RWPE2 (cell line): ENCODE results near the gene GIGYF2.

ENCODE experiments used
- ATAC-seq: fragments of 200-7000 bp; cut with Tn5 transposase; 3 replicates; pipeline ENCODE4 v1.9.1; 2021; ENCODE audit warnings: low read depth
- DNase-seq: peaks from one replicate; pipeline ENCODE4 v3.0.0-alpha.2; 2020; ENCODE audit warnings: low spot score
- H3K27ac ChIP-seq: fragments of 450-650 bp; 2 replicates; pipeline ENCODE4 v1.5.1; 2017; ENCODE audit warnings: mild to moderate bottlenecking; ENCODE audit not compliant: poor library complexity, severe bottlenecking
- H3K27me3 ChIP-seq: fragments of 250-450 bp; sonication (Bioruptor Pico); 2 replicates; pipeline ENCODE4 v1.5.1; 2021; ENCODE audit warnings: mild to moderate bottlenecking, moderate library complexity; ENCODE audit not compliant: insufficient read depth, poor library complexity, severe bottlenecking
- H3K36me3 ChIP-seq: fragments of 250-450 bp; sonication (Bioruptor Pico); 2 replicates; pipeline ENCODE4 v1.5.1; 2020; ENCODE audit warnings: low read depth, mild to moderate bottlenecking, moderate library complexity
- H3K4me1 ChIP-seq: fragments of 250-450 bp; sonication (Bioruptor Pico); 2 replicates; pipeline ENCODE4 v1.5.1; 2021; ENCODE audit warnings: mild to moderate bottlenecking, moderate library complexity; ENCODE audit not compliant: insufficient read depth, poor library complexity, severe bottlenecking
- H3K4me3 ChIP-seq: fragments of 250-450 bp; sonication (Bioruptor Pico); 2 replicates; pipeline ENCODE4 v1.5.1; 2021; ENCODE audit warnings: mild to moderate bottlenecking, moderate library complexity; ENCODE audit not compliant: severe bottlenecking
- H3K9me3 ChIP-seq: fragments of 250-450 bp; sonication (Bioruptor Pico); 2 replicates; pipeline ENCODE4 v1.5.1; 2021; ENCODE audit warnings: mild to moderate bottlenecking, moderate library complexity; ENCODE audit not compliant: severe bottlenecking
- TF ChIP-seq, protein P1 (sequence below): fragments of 450-650 bp; IDR thresholded peaks from one replicate; pipeline ENCODE4 v1.5.1; 2017; ENCODE audit warnings: mild to moderate bottlenecking, moderate library complexity; ENCODE audit not compliant: poor library complexity, severe bottlenecking

GIGYF2 gene

DNA sequence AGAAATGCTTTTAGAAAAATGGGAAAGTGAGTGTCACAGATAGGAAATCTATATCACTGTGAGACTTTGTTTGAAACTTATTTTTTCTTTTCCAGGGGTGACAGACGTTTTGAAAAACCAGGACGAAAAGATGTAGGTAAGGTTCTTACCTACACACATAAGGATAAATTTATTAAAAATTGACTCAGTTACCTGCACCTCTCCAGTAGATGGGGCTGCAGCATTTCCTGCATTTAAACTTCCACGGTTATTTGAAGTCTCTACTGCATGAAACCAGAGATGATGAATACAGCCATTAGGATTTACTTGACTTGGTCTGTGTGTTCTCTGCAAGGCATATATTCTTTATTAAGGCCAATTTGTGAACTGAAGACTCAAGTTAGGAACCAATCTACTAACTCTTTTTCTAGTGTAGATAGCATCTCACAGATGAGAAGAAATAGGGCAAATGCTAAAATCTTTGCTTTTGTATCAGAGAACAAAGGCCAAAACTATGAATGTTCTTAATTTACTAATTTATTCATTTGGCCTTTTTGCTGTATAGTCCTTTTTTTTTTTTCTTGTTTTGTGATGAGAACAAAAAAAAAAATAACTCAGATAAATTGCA, 64.3 kb downstream of the GIGYF2 start:
- Histone ChIP-seq H3K4me1 (no peaks in the 10 kb centered on the region), H3K27me3 (no peaks in the 10 kb centered on the region), H3K4me3 (no peak overlapping the region), H3K9me3 (no peaks in the 10 kb centered on the region), H3K27ac (no peak overlapping the region), H3K36me3 (peaks cover 86% of the 10 kb centered on the region)
- ATAC-seq = peak; percentile 52; the same call in 1 of the 3 replicates
- no peak for DNase-seq
- TF ChIP-seq, protein P1, sequence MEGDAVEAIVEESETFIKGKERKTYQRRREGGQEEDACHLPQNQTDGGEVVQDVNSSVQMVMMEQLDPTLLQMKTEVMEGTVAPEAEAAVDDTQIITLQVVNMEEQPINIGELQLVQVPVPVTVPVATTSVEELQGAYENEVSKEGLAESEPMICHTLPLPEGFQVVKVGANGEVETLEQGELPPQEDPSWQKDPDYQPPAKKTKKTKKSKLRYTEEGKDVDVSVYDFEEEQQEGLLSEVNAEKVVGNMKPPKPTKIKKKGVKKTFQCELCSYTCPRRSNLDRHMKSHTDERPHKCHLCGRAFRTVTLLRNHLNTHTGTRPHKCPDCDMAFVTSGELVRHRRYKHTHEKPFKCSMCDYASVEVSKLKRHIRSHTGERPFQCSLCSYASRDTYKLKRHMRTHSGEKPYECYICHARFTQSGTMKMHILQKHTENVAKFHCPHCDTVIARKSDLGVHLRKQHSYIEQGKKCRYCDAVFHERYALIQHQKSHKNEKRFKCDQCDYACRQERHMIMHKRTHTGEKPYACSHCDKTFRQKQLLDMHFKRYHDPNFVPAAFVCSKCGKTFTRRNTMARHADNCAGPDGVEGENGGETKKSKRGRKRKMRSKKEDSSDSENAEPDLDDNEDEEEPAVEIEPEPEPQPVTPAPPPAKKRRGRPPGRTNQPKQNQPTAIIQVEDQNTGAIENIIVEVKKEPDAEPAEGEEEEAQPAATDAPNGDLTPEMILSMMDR = peak; percentile 83

DNA sequence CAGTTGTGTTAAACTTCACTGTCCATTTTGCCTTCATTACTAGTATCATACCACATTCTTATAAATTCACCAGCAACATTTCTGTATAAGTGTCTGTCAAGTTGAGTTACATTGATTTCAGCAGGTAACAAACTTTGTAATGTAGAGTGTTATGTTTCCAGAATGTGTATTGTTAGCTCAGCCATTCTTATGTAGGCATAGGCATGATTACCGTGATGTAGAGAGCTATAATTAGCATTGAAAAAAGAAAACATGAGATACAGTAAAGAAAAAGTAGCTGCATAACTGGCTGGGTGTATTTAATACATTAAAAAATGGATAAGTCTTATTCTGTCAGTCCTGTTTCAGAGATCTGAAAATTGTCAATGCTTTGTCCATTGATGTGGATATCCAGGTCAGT, 70.7 kb downstream of the GIGYF2 start:
- TF ChIP-seq, protein P1 = no peak
- no peaks in the 10 kb centered on the region for H3K4me1 ChIP-seq
- no peak for ATAC-seq
- peaks cover 79% of the 10 kb centered on the region for H3K36me3 ChIP-seq
- H3K4me3 ChIP-seq = no peak overlapping the region
- no peaks in the 10 kb centered on the region for H3K27me3 ChIP-seq
- no peak overlapping the region for H3K27ac ChIP-seq
- no peaks in the 10 kb centered on the region for H3K9me3 ChIP-seq
- DNase-seq = no peak

DNA sequence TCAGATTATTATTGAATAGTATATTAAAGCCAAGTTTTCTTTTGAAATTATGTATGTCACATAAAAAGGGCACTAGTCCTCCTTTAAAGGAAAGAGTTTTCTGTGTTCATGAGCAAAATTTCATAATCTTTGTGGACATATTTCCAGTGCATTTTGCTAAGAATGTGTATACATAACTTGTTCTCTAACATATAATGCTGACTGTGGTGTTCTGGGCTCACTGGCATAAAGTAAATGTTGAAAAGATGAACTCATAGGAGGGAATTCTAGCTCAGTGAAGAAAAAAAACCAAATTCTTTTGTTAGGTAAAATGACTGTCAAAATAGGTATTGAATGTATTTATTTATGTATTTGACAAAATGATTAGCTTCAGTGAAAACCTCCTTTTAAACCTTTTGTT, 73.1 kb downstream of the GIGYF2 start:
- Histone ChIP-seq H3K4me1 (no peaks in the 10 kb centered on the region), H3K9me3 (no peaks in the 10 kb centered on the region), H3K27me3 (no peaks in the 10 kb centered on the region), H3K4me3 (no peak overlapping the region), H3K36me3 (peaks cover 70% of the 10 kb centered on the region), H3K27ac (no peak overlapping the region)
- DNase-seq = no peak
- no peak for ATAC-seq
- TF ChIP-seq, protein P1 = no peak

DNA sequence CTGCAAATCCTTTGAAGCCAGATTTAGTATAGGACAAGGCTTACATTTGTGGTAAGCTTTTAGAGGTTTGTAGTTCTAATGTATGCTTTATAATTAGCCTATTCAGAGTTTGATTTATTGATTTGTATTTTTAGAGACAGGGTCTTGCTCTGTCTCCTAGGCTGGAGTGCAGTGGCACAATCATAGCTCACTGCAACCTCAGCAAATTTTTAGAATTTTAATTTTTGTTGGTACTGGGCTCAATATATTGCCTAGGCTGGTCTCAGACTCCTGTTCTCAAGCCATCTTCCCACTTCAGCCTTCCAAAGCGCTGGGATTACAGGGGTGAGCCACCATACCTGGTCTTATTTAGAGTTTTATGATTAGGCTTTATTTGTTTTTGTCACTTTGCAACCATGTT, 74.7 kb downstream of the GIGYF2 start:
- DNase-seq (no peak), ATAC-seq (no peak)
- Histone ChIP-seq H3K4me3 (no peak overlapping the region), H3K4me1 (no peaks in the 10 kb centered on the region), H3K27ac (no peak overlapping the region), H3K36me3 (peaks cover 69% of the 10 kb centered on the region), H3K9me3 (no peaks in the 10 kb centered on the region), H3K27me3 (no peaks in the 10 kb centered on the region)
- TF ChIP-seq, protein P1 = no peak

DNA sequence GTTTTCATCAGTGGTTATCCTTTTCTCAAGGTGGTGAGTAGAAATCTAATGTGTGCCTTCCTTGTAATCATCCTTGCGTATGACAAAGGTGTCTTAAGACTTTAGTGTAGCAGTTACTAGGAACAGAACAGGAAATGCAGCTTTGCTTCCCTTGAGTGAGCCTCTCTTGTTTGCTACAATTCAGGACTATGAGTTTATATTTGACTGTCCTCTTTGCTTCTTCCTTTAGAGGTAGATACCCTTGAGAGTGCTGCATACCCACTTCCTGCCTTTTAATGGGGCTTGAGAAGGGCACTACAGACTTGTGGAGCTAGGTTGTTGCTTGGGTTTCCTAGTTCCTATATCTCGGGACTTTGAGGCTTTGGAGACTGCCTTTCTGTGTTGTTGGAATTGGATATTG, 75.4 kb downstream of the GIGYF2 start:
- TF ChIP-seq, protein P1 = no peak
- no peaks in the 10 kb centered on the region for H3K4me1 ChIP-seq
- ATAC-seq (no peak), DNase-seq (no peak)
- H3K27ac ChIP-seq = no peak overlapping the region
- peaks cover 67% of the 10 kb centered on the region for H3K36me3 ChIP-seq
- no peaks in the 10 kb centered on the region for H3K9me3 ChIP-seq
- no peaks in the 10 kb centered on the region for H3K27me3 ChIP-seq
- no peak overlapping the region for H3K4me3 ChIP-seq
